ENCODE results near the gene MAGEC2. TPM values are rescaled to one million over a fixed set of nuclear protein-coding genes. Genes with fewer than 3 reads are reported as not detected.

MAGEC2 gene
- total RNA-seq (2022; extraction: Qiagen RNA extraction), result not detected in 5 replicates

GRCh38 chrX:142204522-142205433, at the start of gene MAGEC2:
Gene MAGEC2 (minus strand): TSS chrX:142205290. CDS start chrX:142203987, 1,303 bp downstream.

All from A549 treated with AZD2906 at 1 μM for 4 hours (cell line).